ENCODE data around the gene CEP112.
"Not testable (repeated sequence)": the region's sequence is repeated elsewhere in the genome, so short reads cannot be mapped to it uniquely, and the experiment has no call there.

- not testable (repeated sequence) for TF ChIP-seq TAF1 (IDR thresholded peaks at IDR 0.05; ENCODE audit: borderline replicate concordance, low read depth, low read length); LARP7 (IDR thresholded peaks at IDR 0.05); CEBPB (IDR thresholded peaks at IDR 0.05; ENCODE audit: borderline replicate concordance in 1 of 2, low read depth in 2 of 2, low read length in 2 of 2); POLR2AphosphoS5 (IDR thresholded peaks at IDR 0.05; ENCODE audit: low read length); FOS (IDR thresholded peaks at IDR 0.05; ENCODE audit: borderline replicate concordance, extremely low read depth, insufficient read length); CTCF (IDR thresholded peaks at IDR 0.05 in 2 of 3, conservative IDR thresholded peaks at IDR 0.05 in 1 of 3; ENCODE audit: control insufficient read depth in 2 of 3, extremely low read depth in 1 of 3, insufficient read depth in 1 of 3, low read depth in 3 of 3, low read length in 3 of 3)
These were observed 354.7 kb downstream of the CEP112 start for GRCh38 chr17:65837232-65837631.

Measured in GM12878 (cell line).